H9 (cell line): ENCODE results near the gene FAM177A1. TPM values are rescaled to one million over a fixed set of nuclear protein-coding genes. Genes with fewer than 3 reads are reported as not detected.

Source experiments
- DNase-seq: peaks from one replicate; pipeline ENCODE4 v3.0.0-alpha.2; 2017
- H2AFZ ChIP-seq: one replicate; pipeline ENCODE4 v1.6.1; 2013; ENCODE audit warnings: mild to moderate bottlenecking, low read length, control low read depth, moderate library complexity
- H2AK5ac ChIP-seq: 2 replicates; pipeline ENCODE4 v1.6.1; 2013; ENCODE audit warnings: low read length, control low read depth, mixed read lengths; ENCODE audit not compliant: insufficient read length
- H2BK120ac ChIP-seq: one replicate; pipeline ENCODE4 v1.6.1; 2013; ENCODE audit warnings: low read depth, mild to moderate bottlenecking, low read length, control low read depth, inconsistent platforms; ENCODE audit not compliant: poor library complexity, severe bottlenecking
- H2BK12ac ChIP-seq: 2 replicates; pipeline ENCODE4 v1.6.1; 2013; ENCODE audit warnings: low read length, control low read depth, mixed read lengths, low read depth; ENCODE audit not compliant: insufficient read length
- H2BK15ac ChIP-seq: 2 replicates; pipeline ENCODE4 v1.6.1; 2013; ENCODE audit warnings: low read depth, low read length, control low read depth
- H2BK20ac ChIP-seq: one replicate; pipeline ENCODE4 v1.6.1; 2013; ENCODE audit warnings: low read depth, mild to moderate bottlenecking, low read length, control low read depth, inconsistent platforms; ENCODE audit not compliant: poor library complexity, severe bottlenecking
- H2BK5ac ChIP-seq: 2 replicates; pipeline ENCODE4 v1.6.1; 2013; ENCODE audit warnings: low read length, control low read depth, mixed read lengths; ENCODE audit not compliant: insufficient read length
- H3K14ac ChIP-seq: 2 replicates; pipeline ENCODE4 v1.6.1; 2013; ENCODE audit warnings: low read length, control low read depth; ENCODE audit not compliant: insufficient read depth
- H3K18ac ChIP-seq: 2 replicates; pipeline ENCODE4 v1.6.1; 2013; ENCODE audit warnings: low read depth, mild to moderate bottlenecking, mixed read lengths, low read length, control low read depth; ENCODE audit not compliant: insufficient read length
- H3K23ac ChIP-seq: 2 replicates; pipeline ENCODE4 v1.6.1; 2013; ENCODE audit warnings: low read length, control low read depth, mixed read lengths, low read depth; ENCODE audit not compliant: insufficient read length
- H3K23me2 ChIP-seq: 2 replicates; pipeline ENCODE4 v1.6.1; 2013; ENCODE audit warnings: low read depth, mild to moderate bottlenecking, mixed read lengths, low read length, control low read depth; ENCODE audit not compliant: insufficient read length, poor library complexity, severe bottlenecking
- H3K27ac ChIP-seq: 2 replicates; pipeline ENCODE4 v1.5.1; 2013; ENCODE audit warnings: low read length, control low read depth, mixed read lengths, low read depth; ENCODE audit not compliant: insufficient read length
- H3K27me3 ChIP-seq: 2 replicates; pipeline ENCODE4 v1.6.1; 2013; ENCODE audit warnings: low read length, control low read depth, inconsistent platforms; ENCODE audit not compliant: insufficient read depth
- H3K4ac ChIP-seq: 2 replicates; pipeline ENCODE4 v1.6.1; 2013; ENCODE audit warnings: low read depth, mild to moderate bottlenecking, control low read depth, inconsistent platforms, low read length, moderate library complexity
- H3K4me1 ChIP-seq: 2 replicates; pipeline ENCODE4 v1.6.1; 2013; ENCODE audit warnings: low read length, control low read depth, inconsistent platforms; ENCODE audit not compliant: insufficient read depth
- H3K4me2 ChIP-seq: 2 replicates; pipeline ENCODE4 v1.6.1; 2013; ENCODE audit warnings: low read length, control low read depth, mixed read lengths; ENCODE audit not compliant: insufficient read length, insufficient read depth
- H3K56ac ChIP-seq: 2 replicates; pipeline ENCODE4 v1.6.1; 2013; ENCODE audit warnings: low read depth, mild to moderate bottlenecking, mixed read lengths, low read length, control low read depth; ENCODE audit not compliant: insufficient read length
- H3K79me1 ChIP-seq: 2 replicates; pipeline ENCODE4 v1.6.1; 2013; ENCODE audit warnings: low read depth, mild to moderate bottlenecking, moderate library complexity, low read length, control low read depth, inconsistent platforms; ENCODE audit not compliant: insufficient read depth, poor library complexity, severe bottlenecking
- H3K79me2 ChIP-seq: 2 replicates; pipeline ENCODE4 v1.6.1; 2013; ENCODE audit warnings: low read length, control low read depth, inconsistent platforms; ENCODE audit not compliant: insufficient read depth
- H3K9ac ChIP-seq: 2 replicates; pipeline ENCODE4 v1.6.1; 2013; ENCODE audit warnings: low read length, control low read depth, mixed read lengths; ENCODE audit not compliant: insufficient read length; ENCODE audit errors: extremely low read depth
- H3K9me3 ChIP-seq: one replicate; pipeline ENCODE4 v1.6.1; 2013; ENCODE audit warnings: low read depth, low read length, inconsistent platforms; ENCODE audit not compliant: control insufficient read depth
- H3T11ph ChIP-seq: one replicate; pipeline ENCODE4 v1.6.1; 2013; ENCODE audit warnings: mild to moderate bottlenecking, low read length, control low read depth, inconsistent platforms
- H4K20me1 ChIP-seq: one replicate; pipeline ENCODE4 v1.6.1; 2013; ENCODE audit not compliant: control insufficient read depth, insufficient read length, insufficient read depth
- H4K5ac ChIP-seq: 2 replicates; pipeline ENCODE4 v1.6.1; 2013; ENCODE audit warnings: low read depth, mild to moderate bottlenecking, mixed read lengths, low read length, control low read depth; ENCODE audit not compliant: insufficient read length
- H4K8ac ChIP-seq: replicated peaks from 2 replicates; pipeline ENCODE4 v1.6.1; 2013; ENCODE audit warnings: low read length, control low read depth, mixed read lengths, low read depth; ENCODE audit not compliant: insufficient read length
- H4K91ac ChIP-seq: 2 replicates; pipeline ENCODE4 v1.6.1; 2013; ENCODE audit warnings: low read depth, mild to moderate bottlenecking, moderate library complexity, mixed read lengths, low read length, control low read depth; ENCODE audit not compliant: insufficient read length
- H3K27ac Mint-ChIP-seq, 3 experiments: 2 replicates in 2 of 3; 3 replicates in 1 of 3; pipeline ENCODE4 v1.8.0; 2020 to 2021; ENCODE audit warnings: mixed read lengths in 3 of 3, mild to moderate bottlenecking in 1 of 3, moderate library complexity in 1 of 3
- H3K27me3 Mint-ChIP-seq: 2 replicates; pipeline ENCODE4 v1.8.0; 2021; ENCODE audit warnings: low read depth, mild to moderate bottlenecking, moderate library complexity, mixed read lengths
- H3K36me3 Mint-ChIP-seq, 3 experiments: 2 replicates in 2 of 3; 3 replicates in 1 of 3; pipeline ENCODE4 v1.8.0; 2020 to 2021; ENCODE audit warnings: low read depth in 3 of 3, mixed read lengths in 3 of 3; ENCODE audit not compliant: insufficient read depth in 1 of 3
- H3K4me1 Mint-ChIP-seq, 2 experiments: 2 replicates each; pipeline ENCODE4 v1.8.0; 2020; ENCODE audit warnings: mixed read lengths in 2 of 2
- H3K4me3 Mint-ChIP-seq, 2 experiments: 2 replicates in 1 of 2; 3 replicates in 1 of 2; pipeline ENCODE4 v1.8.0; 2020 to 2021; ENCODE audit warnings: mild to moderate bottlenecking in 2 of 2, mixed read lengths in 2 of 2, moderate library complexity in 1 of 2
- H3K9me3 Mint-ChIP-seq, 2 experiments: 2 replicates in 1 of 2; 3 replicates in 1 of 2; pipeline ENCODE4 v1.8.0; 2020; ENCODE audit warnings: mild to moderate bottlenecking in 2 of 2, mixed read lengths in 2 of 2, moderate library complexity in 1 of 2
- WGBS: extraction: QIAGEN DNeasy Blood & Tissue Kit; methylation state at CpG from one replicate; pipeline ENCODE4 v1.1.7; 2013; ENCODE audit warnings: missing lambda C conversion rate, low lambda C conversion rate, mixed read lengths; ENCODE audit not compliant: insufficient read length; ENCODE audit errors: extremely low coverage; 5-methylcytosine and 5-hydroxymethylcytosine counted together
- total RNA-seq: library from RNA; stranded (reverse); gene quantifications from 2 replicates; pipeline ENCODE4 v1.2.1, GENCODE V29; 2021
- TF ChIP-seq, protein P1 (sequence below): fragments of 200-600 bp; sonication (generic); conservative IDR thresholded peaks from 3 replicates; pipeline ENCODE4 v1.8.0; 2021; ENCODE audit warnings: antibody characterized with exemption, mild to moderate bottlenecking

FAM177A1 gene
- total RNA-seq, 1 experiment from 2014 or later: 43.1 TPM

DNA sequence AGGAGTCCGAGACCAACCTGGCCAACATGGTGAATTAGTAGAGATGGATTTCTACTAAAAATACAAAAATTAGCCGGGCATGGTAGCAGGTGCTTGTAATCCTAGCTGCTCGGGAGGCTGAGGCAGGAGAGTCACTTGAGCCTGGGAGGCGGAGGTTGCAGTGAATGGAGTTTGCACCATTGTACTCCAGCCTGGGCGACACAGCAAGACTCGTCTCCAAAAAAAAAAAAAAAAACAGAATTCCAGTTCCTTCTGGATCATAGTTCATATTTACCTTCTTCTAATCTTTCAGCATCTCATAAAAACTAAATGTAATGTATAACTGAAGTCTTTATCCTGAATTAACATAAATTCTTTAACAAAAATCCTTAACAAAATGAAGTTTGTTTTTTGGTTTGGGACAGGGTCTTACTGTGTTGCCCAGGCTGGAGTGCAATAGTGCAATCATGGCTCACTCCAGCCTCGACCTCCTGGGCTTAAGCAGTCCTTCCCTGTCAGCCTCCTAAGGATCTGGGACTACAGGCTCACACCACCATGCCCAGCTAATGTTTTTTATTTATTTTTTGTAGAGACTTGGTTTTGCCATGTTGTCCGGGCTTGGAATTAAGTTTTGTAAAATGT is 37.6 kb downstream of the FAM177A1 start:
- Histone ChIP-seq H3K79me2 (no peaks in the 10 kb centered on the region), H2BK5ac (no peak overlapping the region), H3K27ac (no peak overlapping the region), H2BK12ac (no peak overlapping the region), H3K27me3 (no peaks in the 10 kb centered on the region), H2BK20ac (no peak overlapping the region), H3K4ac (no peak overlapping the region), H4K91ac (no peak overlapping the region), H3K56ac (no peak overlapping the region), H3K18ac (no peak overlapping the region), H3K79me1 (no peaks in the 10 kb centered on the region), H2AFZ (no peak overlapping the region), H2BK120ac (no peak overlapping the region), H4K8ac (no peak overlapping the region), H2AK5ac (no peak overlapping the region), H4K5ac (no peak overlapping the region), H3K9ac (no peak overlapping the region), H3K23ac (no peak overlapping the region), H2BK15ac (no peak overlapping the region), H4K20me1 (no peaks in the 10 kb centered on the region), H3T11ph (no peak overlapping the region), H3K23me2 (no peaks in the 10 kb centered on the region), H3K4me1 (no peaks in the 10 kb centered on the region), H3K9me3 (no peaks in the 10 kb centered on the region), H3K4me2 (no peak overlapping the region), H3K14ac (no peak overlapping the region)
- no CpG with 5 or more reads among the region's 8 CpGs for WGBS
- Mint-ChIP-seq H3K27ac (no peak overlapping the region), H3K4me3 (no peak overlapping the region), H3K27me3 (no peaks in the 10 kb centered on the region), H3K4me1 (no peaks in the 10 kb centered on the region), H3K36me3 (peaks cover 14 to 62% (median 46%) of the 10 kb centered on the region in 3 experiments), H3K9me3 (no peaks in the 10 kb centered on the region)
- TF ChIP-seq, protein P1, sequence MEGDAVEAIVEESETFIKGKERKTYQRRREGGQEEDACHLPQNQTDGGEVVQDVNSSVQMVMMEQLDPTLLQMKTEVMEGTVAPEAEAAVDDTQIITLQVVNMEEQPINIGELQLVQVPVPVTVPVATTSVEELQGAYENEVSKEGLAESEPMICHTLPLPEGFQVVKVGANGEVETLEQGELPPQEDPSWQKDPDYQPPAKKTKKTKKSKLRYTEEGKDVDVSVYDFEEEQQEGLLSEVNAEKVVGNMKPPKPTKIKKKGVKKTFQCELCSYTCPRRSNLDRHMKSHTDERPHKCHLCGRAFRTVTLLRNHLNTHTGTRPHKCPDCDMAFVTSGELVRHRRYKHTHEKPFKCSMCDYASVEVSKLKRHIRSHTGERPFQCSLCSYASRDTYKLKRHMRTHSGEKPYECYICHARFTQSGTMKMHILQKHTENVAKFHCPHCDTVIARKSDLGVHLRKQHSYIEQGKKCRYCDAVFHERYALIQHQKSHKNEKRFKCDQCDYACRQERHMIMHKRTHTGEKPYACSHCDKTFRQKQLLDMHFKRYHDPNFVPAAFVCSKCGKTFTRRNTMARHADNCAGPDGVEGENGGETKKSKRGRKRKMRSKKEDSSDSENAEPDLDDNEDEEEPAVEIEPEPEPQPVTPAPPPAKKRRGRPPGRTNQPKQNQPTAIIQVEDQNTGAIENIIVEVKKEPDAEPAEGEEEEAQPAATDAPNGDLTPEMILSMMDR: no peak
- DNase-seq: no peak
